Aorta (tissue), 5 donors: Measurements from ENCODE around the gene ZNF740. TPM values are rescaled to one million over a fixed set of nuclear protein-coding genes. Genes with fewer than 3 reads are reported as not detected.
"Not testable (repeated sequence)": the region's sequence is repeated elsewhere in the genome, so short reads cannot be mapped to it uniquely, and the experiment has no call there.

ENCODE experiments used
- ATAC-seq: fragments of 200-7000 bp; cut with Tn5 transposase; one replicate; pipeline ENCODE4 v1.9.1; 2022; ENCODE audit warnings: moderate library complexity; ENCODE audit not compliant: low FRiP score
- DNase-seq, 2 donors: peaks; one replicate each; pipeline ENCODE4 v3.0.0-alpha.2; 2020
- H3K27ac ChIP-seq, 2 donors: one replicate each; pipeline ENCODE4 v1.5.1; 2013; ENCODE audit warnings: low read length in 2 of 2, mild to moderate bottlenecking in 2 of 2, moderate library complexity in 2 of 2, control low read depth in 1 of 2, inconsistent platforms in 1 of 2, low read depth in 1 of 2
- H3K27me3 ChIP-seq, 2 donors: one replicate each; pipeline ENCODE4 v1.6.1; 2013; ENCODE audit warnings: control low read depth in 1 of 2, low read length in 1 of 2, mild to moderate bottlenecking in 1 of 2, moderate library complexity in 1 of 2; ENCODE audit not compliant: insufficient read depth in 2 of 2, control insufficient read depth in 1 of 2
- H3K36me3 ChIP-seq, 2 donors: one replicate each; pipeline ENCODE4 v1.6.1; 2013; ENCODE audit warnings: control low read depth in 1 of 2, low read length in 1 of 2, mild to moderate bottlenecking in 1 of 2; ENCODE audit not compliant: insufficient read depth in 2 of 2, control insufficient read depth in 1 of 2
- H3K4me1 ChIP-seq, 2 donors: one replicate each; pipeline ENCODE4 v1.6.1; 2013; ENCODE audit warnings: low read length in 2 of 2, control low read depth in 1 of 2, mild to moderate bottlenecking in 1 of 2, moderate library complexity in 1 of 2; ENCODE audit not compliant: insufficient read depth in 2 of 2, control insufficient read depth in 1 of 2
- H3K4me3 ChIP-seq, 2 donors: one replicate each; pipeline ENCODE4 v1.5.1; 2013; ENCODE audit warnings: low read length in 2 of 2, control low read depth in 1 of 2, mild to moderate bottlenecking in 1 of 2
- H3K9me3 ChIP-seq: one replicate; pipeline ENCODE4 v1.6.1; 2013; ENCODE audit warnings: mild to moderate bottlenecking, low read length; ENCODE audit not compliant: control insufficient read depth
- WGBS, 2 donors: extraction: QIAGEN DNeasy Blood & Tissue Kit; methylation state at CpG; one replicate each; pipeline ENCODE4 v1.1.7; 2013; 5-methylcytosine and 5-hydroxymethylcytosine counted together
- intact Hi-C, 2 donors: fragments of 100-400 bp; cut with DNase I; formaldehyde crosslinking; loops; one replicate each; pipeline versions ENCODE4 v1.14.2 to v1.15.0; 2022
- polyA plus RNA-seq, 2 donors: library from polyadenylated mRNA; stranded (reverse); fragments of 200-250 nt; gene quantifications; one replicate each; pipeline ENCODE4 v1.2.3, GENCODE V29; 2013
- total RNA-seq, 2 donors: library from RNA; stranded (reverse); fragmentation: NEBNext Ultra II Directional; extraction: Animal tissue kit (Norgen Biotek cat#: 25700); gene quantifications; one replicate each; pipeline ENCODE4 v1.2.1, GENCODE V29; 2021
- donor health status: healthy with polysubstance abuse.
- donor health status: Bipolar disorder and iron deficiency.
- donor health status: DM: no; HTN: no; CAD: no.
- donor health status: DM: no; HTN: no; CAD: no.
- donor health status: DM: yes; HTN: yes; CAD: no.

ZNF740 gene
- total and polyA plus RNA-seq, 4 donors: 4.1 to 46.3 (median 24.8) TPM

GRCh38 chr12:53201639-53202038 lies 21.1 kb downstream of the ZNF740 start:
- H3K4me3 ChIP-seq: no peak overlapping the region
- no peaks in the 10 kb centered on the region for H3K36me3 ChIP-seq
- H3K9me3 ChIP-seq: no peaks in the 10 kb centered on the region
- H3K27ac ChIP-seq: no peak overlapping the region
- no peaks in the 10 kb centered on the region for H3K4me1 ChIP-seq
- 94% methylated on average over 4 of the region's 4 CpGs for WGBS, 2 donors
- intact Hi-C loops: no loop called here
- ATAC-seq (no peak), DNase-seq (peak in 1 of 2 donors; percentile 7)
- no peaks in the 10 kb centered on the region for H3K27me3 ChIP-seq

- H3K27me3 ChIP-seq, intact Hi-C loops, H3K36me3 ChIP-seq, H3K27ac ChIP-seq, H3K9me3 ChIP-seq, H3K4me3 ChIP-seq, ATAC-seq, H3K4me1 ChIP-seq: not testable (repeated sequence)
- peak in 1 of 2 donors; percentile 30 for DNase-seq
- WGBS, 2 donors: 93% methylated on average over 7 of the region's 7 CpGs
Measured at GRCh38 chr12:53202316-53202715, 21.8 kb downstream of the ZNF740 start.

- Histone ChIP-seq H3K27me3 (no peaks in the 10 kb centered on the region), H3K9me3 (no peaks in the 10 kb centered on the region), H3K4me1 (no peaks in the 10 kb centered on the region), H3K4me3 (no peak overlapping the region), H3K36me3 (no peaks in the 10 kb centered on the region), H3K27ac (no peak overlapping the region)
- DNase-seq (no peak), ATAC-seq (no peak)
- WGBS, 2 donors: 93 to 100% methylated on average over 1 of the region's 1 CpG
- intact Hi-C loops: no loop called here
Measured at GRCh38 chr12:53204351-53204750, 23.8 kb downstream of the ZNF740 start.

- Histone ChIP-seq H3K9me3 (no peaks in the 10 kb centered on the region), H3K36me3 (no peaks in the 10 kb centered on the region), H3K27me3 (no peaks in the 10 kb centered on the region), H3K4me1 (no peaks in the 10 kb centered on the region), H3K27ac (no peak overlapping the region), H3K4me3 (no peak overlapping the region)
- intact Hi-C loops: no loop called here
- DNase-seq: peak; percentile 73 to 81
- 83 to 84% methylated on average over 7 of the region's 7 CpGs for WGBS, 2 donors
- ATAC-seq: no peak
Measured at GRCh38 chr12:53205747-53206419, 25.4 kb downstream of the ZNF740 start.

GRCh38 chr12:53207042-53207441 lies 26.5 kb downstream of the ZNF740 start, which contains the start of gene ITGB7:
Gene ITGB7 (minus strand): TSS chr12:53207251. CDS start chr12:53200443, 6,808 bp downstream.
- H3K27me3 ChIP-seq: no peaks in the 10 kb centered on the region
- ATAC-seq (no peak), DNase-seq (peak; percentile 49 to 51)
- H3K27ac ChIP-seq: no peak within 1 kb of the TSS
- H3K4me1 ChIP-seq: no peaks in the 10 kb centered on the region
- H3K9me3 ChIP-seq: no peaks in the 10 kb centered on the region
- intact Hi-C loops: no loop called here
- H3K4me3 ChIP-seq: no peak within 1 kb of the TSS
- H3K36me3 ChIP-seq: peaks cover 0 to 3% of the 10 kb centered on the region in 2 donors
- WGBS, 2 donors: 63 to 64% methylated on average over 5 of the region's 5 CpGs

GRCh38 chr12:53208435-53208834 lies 27.9 kb downstream of the ZNF740 start:
- Histone ChIP-seq H3K4me3 (no peak overlapping the region), H3K27me3 (no peaks in the 10 kb centered on the region), H3K4me1 (no peaks in the 10 kb centered on the region), H3K9me3 (no peaks in the 10 kb centered on the region), H3K27ac (no peak overlapping the region), H3K36me3 (peaks cover 0 to 3% of the 10 kb centered on the region in 2 donors)
- 38 to 51% methylated on average over 2 of the region's 2 CpGs for WGBS, 2 donors
- peak; percentile 12 to 39 for DNase-seq
- intact Hi-C loops: no loop called here
- no peak for ATAC-seq

GRCh38 chr12:53208877-53209463 lies 28.4 kb downstream of the ZNF740 start:
- no peak for ATAC-seq

GRCh38 chr12:53210843-53211242 lies 30.3 kb downstream of the ZNF740 start:
- WGBS, 2 donors: 68 to 70% methylated on average over 4 of the region's 4 CpGs
- Histone ChIP-seq H3K4me3 (no peak overlapping the region), H3K27ac (no peak overlapping the region), H3K9me3 (no peaks in the 10 kb centered on the region), H3K4me1 (no peaks in the 10 kb centered on the region), H3K27me3 (no peaks in the 10 kb centered on the region), H3K36me3 (peaks cover 0 to 7% of the 10 kb centered on the region in 2 donors)
- ATAC-seq (no peak), DNase-seq (peak; percentile 38 to 68)
- intact Hi-C loops: no loop called here

More at GRCh38 chr12:53208877-53209463, 28.4 kb downstream of the ZNF740 start:
- intact Hi-C loops: no loop called here
- H3K27me3 ChIP-seq: no peaks in the 10 kb centered on the region
- H3K9me3 ChIP-seq: no peaks in the 10 kb centered on the region
- no peaks in the 10 kb centered on the region for H3K4me1 ChIP-seq
- H3K36me3 ChIP-seq: peaks cover 0 to 3% of the 10 kb centered on the region in 2 donors
- 73 to 74% methylated on average over 7 of the region's 7 CpGs for WGBS, 2 donors
- no peak overlapping the region for H3K27ac ChIP-seq
- no peak overlapping the region for H3K4me3 ChIP-seq
- peak in 1 of 2 donors; percentile 47 for DNase-seq
